ENCODE measurements around the gene ST6GALNAC6. TPM values are rescaled to one million over a fixed set of nuclear protein-coding genes. Genes with fewer than 3 reads are reported as not detected.

The ST6GALNAC6 gene
- total RNA-seq, 2 donors from 2014 or later = 46.4 to 95.1 TPM

- Histone ChIP-seq H3K4me3 (no peak overlapping the region), H3K27ac (no peak overlapping the region), H3K27me3 (replicated peaks; ENCODE audit: insufficient read depth) (no peaks in the 10 kb centered on the region), H3K36me3 (no peaks in the 10 kb centered on the region), H3K9me3 (no peaks in the 10 kb centered on the region), H3K4me1 (replicated peaks) (peaks cover 6% of the 10 kb centered on the region)
- no peak for DNase-seq (ENCODE audit: low spot score)
- intact Hi-C loops (cut with DNase I) = no loop called here
- 91% methylated on average over 10 of the region's 10 CpGs for WGBS
- TF ChIP-seq POLR2A (IDR thresholded peaks at IDR 0.05) (no peak), CTCF (IDR thresholded peaks at IDR 0.05) (no peak), POLR2AphosphoS5 (IDR thresholded peaks at IDR 0.05) (no peak)
Observed at GRCh38 chr9:127908660-127908926, 9.2 kb upstream of the ST6GALNAC6 start.

GRCh38 chr9:127907867-127908659, 8.7 kb upstream of the ST6GALNAC6 start:
- Histone ChIP-seq H3K4me1 (replicated peaks) (peaks cover 11% of the 10 kb centered on the region), H3K27me3 (replicated peaks; ENCODE audit: insufficient read depth) (no peaks in the 10 kb centered on the region), H3K27ac (no peak overlapping the region), H3K9me3 (no peaks in the 10 kb centered on the region), H3K4me3 (no peak overlapping the region), H3K36me3 (no peaks in the 10 kb centered on the region)
- DNase-seq (ENCODE audit: low spot score) = no peak
- 86% methylated on average over 33 of the region's 35 CpGs for WGBS
- intact Hi-C loops (cut with DNase I) = no loop called here
- TF ChIP-seq CTCF (IDR thresholded peaks at IDR 0.05) (no peak), POLR2A (IDR thresholded peaks at IDR 0.05) (no peak), POLR2AphosphoS5 (IDR thresholded peaks at IDR 0.05) (no peak)

- no peaks in the 10 kb centered on the region for H3K27me3 ChIP-seq (replicated peaks; ENCODE audit: insufficient read depth)
- no peak overlapping the region for H3K4me3 ChIP-seq
- TF ChIP-seq POLR2A (IDR thresholded peaks at IDR 0.05) (no peak), CTCF (IDR thresholded peaks at IDR 0.05) (no peak), POLR2AphosphoS5 (IDR thresholded peaks at IDR 0.05) (no peak)
- no peaks in the 10 kb centered on the region for H3K9me3 ChIP-seq
- intact Hi-C loops (cut with DNase I) = no loop called here
- WGBS = 52% methylated on average over 12 of the region's 12 CpGs
- no peak for DNase-seq (ENCODE audit: low spot score)
- H3K4me1 ChIP-seq (replicated peaks) = peaks cover 11% of the 10 kb centered on the region
- no peaks in the 10 kb centered on the region for H3K36me3 ChIP-seq
- peak overlapping the region; percentile 75 to 77 for H3K27ac ChIP-seq
Observed at GRCh38 chr9:127905788-127906191, 6.4 kb upstream of the ST6GALNAC6 start.

- Histone ChIP-seq H3K4me1 (replicated peaks) (peaks cover 11% of the 10 kb centered on the region), H3K4me3 (no peak overlapping the region), H3K27ac (peak overlapping the region; percentile 75 to 77), H3K36me3 (no peaks in the 10 kb centered on the region), H3K27me3 (replicated peaks; ENCODE audit: insufficient read depth) (no peaks in the 10 kb centered on the region), H3K9me3 (no peaks in the 10 kb centered on the region)
- TF ChIP-seq CTCF (IDR thresholded peaks at IDR 0.05) = no peak
- no peak for TF ChIP-seq POLR2AphosphoS5 (IDR thresholded peaks at IDR 0.05)
- no peak for TF ChIP-seq POLR2A (IDR thresholded peaks at IDR 0.05)
- intact Hi-C loops (cut with DNase I) = no loop called here
- no peak for DNase-seq (ENCODE audit: low spot score)
- WGBS = 61% methylated on average over 5 of the region's 5 CpGs
Observed at GRCh38 chr9:127905004-127905728, 5.8 kb upstream of the ST6GALNAC6 start.
